SJSA1 (cell line): ENCODE results near the gene LMF1. TPM values are rescaled to one million over a fixed set of nuclear protein-coding genes. Genes with fewer than 3 reads are reported as not detected.

Experiments used
- total RNA-seq: library from RNA; depleted of rRNA; stranded (reverse); fragments of >200 nt; shearing (Covaris generic); gene quantifications from 2 replicates; pipeline ENCODE4 v1.2.3, GENCODE V29; 2014; rRNA removed

The LMF1 gene
- total RNA-seq, 1 experiment from 2014 or later = 23.5 TPM

Other genes starting within 250 kb of the LMF1 start
- 43.7 and 95.5 TPM in 2 replicates for gene ANTKMT, start 249.8 kb downstream of the LMF1 start, total RNA-seq
- gene CCDC78, start 244.5 kb downstream of the LMF1 start, total RNA-seq = 0.26 TPM in 1 of 2 replicates, not detected in the other
- gene HAGHL, start 243.9 kb downstream of the LMF1 start, total RNA-seq = 7.8 and 16.6 TPM in 2 replicates
- gene CIAO3, start 230.0 kb downstream of the LMF1 start, total RNA-seq = 24.2 and 27.4 TPM in 2 replicates
- gene MSLN, start 210.2 kb downstream of the LMF1 start, total RNA-seq = not detected in 2 replicates
- gene RPUSD1, start 182.6 kb downstream of the LMF1 start, total RNA-seq = 35.7 and 46.5 TPM in 2 replicates
- gene CHTF18, start 182.4 kb downstream of the LMF1 start, total RNA-seq = 25.4 and 30.6 TPM in 2 replicates
- not detected in 2 replicates for gene GNG13, start 170.2 kb downstream of the LMF1 start, total RNA-seq
- gene SOX8, start 10.8 kb upstream of the LMF1 start, total RNA-seq = 3.1 and 4.9 TPM in 2 replicates
- not detected in 2 replicates for gene SSTR5, start 101.8 kb upstream of the LMF1 start, total RNA-seq
- not detected in 2 replicates for gene C1QTNF8, start 125.3 kb upstream of the LMF1 start, total RNA-seq
- not detected in 2 replicates for gene CACNA1H, start 182.1 kb upstream of the LMF1 start, total RNA-seq